AG04449 (cell line): Measurements from ENCODE around the gene TLK2.
"Not testable (repeated sequence)": the region's sequence is repeated elsewhere in the genome, so short reads cannot be mapped to it uniquely, and the experiment has no call there.

ENCODE experiments used
- CTCF ChIA-PET: fragments of 350-600 bp; formaldehyde crosslinking; extraction: SDS; loops from one replicate; lab custom pipeline; 2021; ENCODE audit warnings: antibody characterized with exemption; lab: Yijun Ruan, JAX
- POLR2A ChIA-PET: fragments of 400-600, 350-600 bp; formaldehyde crosslinking; extraction: SDS; loops from one replicate; lab custom pipeline; 2020; ENCODE audit warnings: antibody characterized with exemption, inconsistent platforms; lab: Yijun Ruan, JAX
- DNase-seq: peaks from one replicate; pipeline ENCODE4 v3.0.0-alpha.2; 2010; ENCODE audit warnings: low read depth, low spot score
- H3K4me3 ChIP-seq: 2 replicates; pipeline ENCODE4 v1.5.1; 2011; ENCODE audit warnings: low read depth, mild to moderate bottlenecking, control low read depth, low read length

Gene TLK2

GRCh38 chr17:62470666-62471379, 7.8 kb upstream of the TLK2 start:
- POLR2A ChIA-PET, CTCF ChIA-PET: not testable (repeated sequence)

GRCh38 chr17:62471380-62471880, 7.2 kb upstream of the TLK2 start:
- H3K4me3 ChIP-seq, DNase-seq, POLR2A ChIA-PET, CTCF ChIA-PET: not testable (repeated sequence)

More at GRCh38 chr17:62470666-62471379, 7.8 kb upstream of the TLK2 start:
- not testable (repeated sequence) for DNase-seq, H3K4me3 ChIP-seq

- DNase-seq, CTCF ChIA-PET, POLR2A ChIA-PET, H3K4me3 ChIP-seq: not testable (repeated sequence)
These were observed 5.3 kb upstream of the TLK2 start for GRCh38 chr17:62473030-62473982.

GRCh38 chr17:62477111-62477510, 1.5 kb upstream of the TLK2 start:
- DNase-seq, CTCF ChIA-PET, POLR2A ChIA-PET: not testable (repeated sequence)
- peak overlapping the region; percentile 59 for H3K4me3 ChIP-seq

- DNase-seq, POLR2A ChIA-PET, CTCF ChIA-PET: not testable (repeated sequence)
- peak overlapping the region; percentile 59 for H3K4me3 ChIP-seq
These were observed 762 bp upstream of the TLK2 start for GRCh38 chr17:62477718-62478408.

GRCh38 chr17:62478880-62479638, 434 bp downstream of the TLK2 start:
- DNase-seq, CTCF ChIA-PET, POLR2A ChIA-PET: not testable (repeated sequence)
- peak overlapping the region; percentile 69 for H3K4me3 ChIP-seq

- DNase-seq, CTCF ChIA-PET, POLR2A ChIA-PET: not testable (repeated sequence)
These were observed 1.1 kb downstream of the TLK2 start for GRCh38 chr17:62479639-62480258.

GRCh38 chr17:62482553-62482952, 3.9 kb downstream of the TLK2 start:
- DNase-seq, H3K4me3 ChIP-seq, POLR2A ChIA-PET, CTCF ChIA-PET: not testable (repeated sequence)

More at GRCh38 chr17:62479639-62480258, 1.1 kb downstream of the TLK2 start:
- peak overlapping the region; percentile 69 for H3K4me3 ChIP-seq

- H3K4me3 ChIP-seq, POLR2A ChIA-PET, CTCF ChIA-PET, DNase-seq: not testable (repeated sequence)
These were observed 12.4 kb downstream of the TLK2 start for GRCh38 chr17:62490990-62491389.

GRCh38 chr17:62493049-62493655, 14.5 kb downstream of the TLK2 start:
- CTCF ChIA-PET, DNase-seq, H3K4me3 ChIP-seq, POLR2A ChIA-PET: not testable (repeated sequence)

DNA sequence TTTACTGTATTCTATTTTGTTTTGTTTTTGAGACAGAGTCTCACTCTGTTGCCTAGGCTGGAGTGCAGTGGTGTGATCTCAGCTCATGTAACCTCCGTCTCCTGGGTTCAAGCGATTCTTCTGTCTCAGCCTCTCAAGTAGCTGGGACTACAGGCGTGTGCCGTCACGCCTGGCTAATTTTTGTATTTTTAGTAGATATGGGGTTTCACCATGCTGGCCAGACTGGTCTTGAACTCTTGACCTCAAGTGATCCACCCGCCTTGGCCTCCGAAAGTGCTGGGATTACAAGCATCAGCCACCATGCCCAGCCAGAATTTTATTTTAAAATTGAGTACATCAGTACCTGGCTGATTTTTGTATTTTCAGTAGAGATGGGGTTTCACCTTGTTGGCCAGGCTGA, 15.4 kb downstream of the TLK2 start:
- POLR2A ChIA-PET, CTCF ChIA-PET, DNase-seq, H3K4me3 ChIP-seq: not testable (repeated sequence)

GRCh38 chr17:62496344-62496743, 17.7 kb downstream of the TLK2 start:
- H3K4me3 ChIP-seq, DNase-seq, POLR2A ChIA-PET, CTCF ChIA-PET: not testable (repeated sequence)

DNA sequence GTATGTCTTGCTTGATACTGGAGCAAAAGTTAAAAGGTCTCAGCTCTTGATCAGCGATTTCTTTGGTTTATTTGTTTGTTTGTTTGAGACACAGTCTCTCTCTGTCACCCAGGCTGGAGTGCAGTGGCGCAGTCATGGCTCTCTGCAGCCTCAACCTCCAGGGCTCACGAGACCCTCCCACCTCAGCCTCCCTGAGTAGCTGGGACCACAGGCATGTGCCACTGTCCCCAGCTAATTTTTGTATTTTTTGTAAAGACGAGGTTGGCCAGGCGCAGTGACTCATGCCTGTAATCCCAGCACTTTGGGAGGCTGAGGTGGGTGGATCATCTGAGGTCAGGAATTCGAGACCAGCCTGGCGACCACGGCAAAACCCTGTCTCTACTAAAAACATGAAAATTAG, 20.2 kb downstream of the TLK2 start:
- POLR2A ChIA-PET, DNase-seq, H3K4me3 ChIP-seq, CTCF ChIA-PET: not testable (repeated sequence)

- DNase-seq, H3K4me3 ChIP-seq, POLR2A ChIA-PET: not testable (repeated sequence)
- CTCF ChIA-PET, result interaction anchor here (1.9 kb wide), 2 partner anchors 11 to 14 kb away, joined by 4 to 8 read pairs; no protein-coding TSS in a partner anchor
These were observed 21.8 kb downstream of the TLK2 start for GRCh38 chr17:62500463-62500862.
